ENCODE results near the gene MVK.

DNA sequence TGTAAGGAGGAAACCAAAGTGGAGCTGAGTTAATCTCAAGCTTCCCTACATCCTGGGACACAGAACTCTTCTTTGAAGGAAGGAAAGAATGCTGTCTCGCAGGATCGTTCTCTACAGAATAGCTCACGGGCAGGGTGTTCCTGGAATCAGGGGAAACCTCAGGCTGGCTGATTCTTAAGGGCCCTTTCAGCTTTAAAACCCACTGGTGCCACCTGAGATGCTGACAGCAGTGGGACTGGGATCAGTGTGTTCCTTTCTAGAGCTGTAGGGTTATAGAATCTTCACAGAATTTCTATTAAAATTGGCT lies 48.4 kb upstream of the MVK start:
- TF ChIP-seq, protein P1, sequence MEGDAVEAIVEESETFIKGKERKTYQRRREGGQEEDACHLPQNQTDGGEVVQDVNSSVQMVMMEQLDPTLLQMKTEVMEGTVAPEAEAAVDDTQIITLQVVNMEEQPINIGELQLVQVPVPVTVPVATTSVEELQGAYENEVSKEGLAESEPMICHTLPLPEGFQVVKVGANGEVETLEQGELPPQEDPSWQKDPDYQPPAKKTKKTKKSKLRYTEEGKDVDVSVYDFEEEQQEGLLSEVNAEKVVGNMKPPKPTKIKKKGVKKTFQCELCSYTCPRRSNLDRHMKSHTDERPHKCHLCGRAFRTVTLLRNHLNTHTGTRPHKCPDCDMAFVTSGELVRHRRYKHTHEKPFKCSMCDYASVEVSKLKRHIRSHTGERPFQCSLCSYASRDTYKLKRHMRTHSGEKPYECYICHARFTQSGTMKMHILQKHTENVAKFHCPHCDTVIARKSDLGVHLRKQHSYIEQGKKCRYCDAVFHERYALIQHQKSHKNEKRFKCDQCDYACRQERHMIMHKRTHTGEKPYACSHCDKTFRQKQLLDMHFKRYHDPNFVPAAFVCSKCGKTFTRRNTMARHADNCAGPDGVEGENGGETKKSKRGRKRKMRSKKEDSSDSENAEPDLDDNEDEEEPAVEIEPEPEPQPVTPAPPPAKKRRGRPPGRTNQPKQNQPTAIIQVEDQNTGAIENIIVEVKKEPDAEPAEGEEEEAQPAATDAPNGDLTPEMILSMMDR (conservative IDR thresholded peaks at IDR 0.05; ENCODE audit: low read length): no peak
- TF ChIP-seq EZH2phosphoT487 (IDR thresholded peaks at IDR 0.05; ENCODE audit: borderline replicate concordance): no peak
